NOMO-1 (cell line): ENCODE results near the gene ANKRD37.

Experiments
- DNase-seq, 2 experiments: peaks; one replicate each; lab custom pipeline; 2025; ENCODE audit not compliant: unreplicated experiment in 2 of 2; lab: John Stamatoyannopoulos, UW

The ANKRD37 gene

DNA sequence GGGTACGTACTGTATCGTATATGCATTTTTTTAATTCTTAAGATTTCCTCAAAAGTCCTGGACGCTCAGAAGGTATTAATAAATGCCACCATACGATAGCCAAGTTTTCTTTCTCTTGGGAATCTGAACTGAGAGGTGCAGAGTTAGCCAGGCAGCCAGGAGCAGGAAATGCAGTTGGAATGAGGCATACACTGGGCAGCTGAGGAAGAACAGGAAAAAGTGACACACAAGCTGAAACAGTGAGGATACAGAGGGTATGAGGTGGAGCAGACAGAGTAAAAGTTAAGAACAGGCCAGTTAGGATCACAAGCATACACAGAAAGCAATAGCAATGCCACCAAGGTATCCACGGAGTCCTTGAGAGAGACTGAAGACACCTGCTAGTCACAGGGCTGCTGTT lies 15.8 kb downstream of the ANKRD37 start:
- no peak for DNase-seq

DNA sequence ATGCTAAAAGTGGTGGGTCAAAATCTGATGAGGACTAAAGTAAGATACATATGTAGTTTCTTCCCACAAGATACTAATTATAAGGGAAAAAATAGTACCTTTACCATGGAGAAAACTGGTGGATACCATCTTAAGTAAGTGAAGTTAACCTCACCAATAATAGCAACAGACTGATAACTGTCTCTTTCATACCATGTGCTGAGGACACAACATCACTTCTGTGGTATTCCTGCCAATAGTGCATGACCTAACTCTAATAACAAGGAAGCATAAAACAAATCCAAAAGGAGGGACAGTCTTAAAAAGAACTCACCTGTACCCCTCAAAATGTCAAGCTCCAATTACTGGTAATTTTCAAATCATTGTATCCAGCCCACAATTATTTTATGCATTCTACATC lies 20.3 kb downstream of the ANKRD37 start:
- no peak for DNase-seq

DNA sequence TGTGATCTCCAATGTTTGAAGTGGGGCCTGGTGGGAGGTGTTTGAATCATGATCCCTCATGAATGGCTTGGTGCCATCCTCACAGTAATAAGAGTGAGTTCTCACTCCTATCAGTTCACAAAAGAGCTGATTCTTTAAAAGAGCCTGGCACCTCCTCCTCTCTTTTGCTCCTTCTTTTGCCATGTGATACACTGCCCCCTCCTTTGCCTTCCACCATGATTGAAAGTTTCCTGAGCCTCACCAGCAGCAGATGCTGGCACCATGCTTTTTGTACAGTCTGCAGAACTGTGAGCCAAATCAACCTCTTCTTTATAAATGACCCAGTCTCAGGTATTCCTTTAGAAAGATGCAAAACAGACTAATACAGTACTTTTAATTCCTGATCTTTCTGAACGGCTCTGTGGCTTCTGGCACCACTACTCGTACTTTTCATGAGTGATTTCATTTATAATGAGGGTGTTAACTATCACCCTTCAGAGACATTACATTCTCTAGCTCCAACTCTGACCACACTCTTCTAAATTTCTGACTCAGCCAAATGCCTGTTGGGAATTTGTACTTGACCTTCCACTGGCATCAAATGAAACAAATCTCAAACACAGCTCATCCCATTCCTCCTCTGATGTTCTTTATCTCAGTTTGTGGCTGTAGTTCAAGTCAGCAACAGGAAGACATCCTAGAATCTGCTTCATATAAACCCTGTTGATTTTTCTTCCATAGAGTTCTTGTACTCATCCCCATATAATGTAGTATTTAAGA lies 24.9 kb downstream of the ANKRD37 start:
- no peak for DNase-seq

DNA sequence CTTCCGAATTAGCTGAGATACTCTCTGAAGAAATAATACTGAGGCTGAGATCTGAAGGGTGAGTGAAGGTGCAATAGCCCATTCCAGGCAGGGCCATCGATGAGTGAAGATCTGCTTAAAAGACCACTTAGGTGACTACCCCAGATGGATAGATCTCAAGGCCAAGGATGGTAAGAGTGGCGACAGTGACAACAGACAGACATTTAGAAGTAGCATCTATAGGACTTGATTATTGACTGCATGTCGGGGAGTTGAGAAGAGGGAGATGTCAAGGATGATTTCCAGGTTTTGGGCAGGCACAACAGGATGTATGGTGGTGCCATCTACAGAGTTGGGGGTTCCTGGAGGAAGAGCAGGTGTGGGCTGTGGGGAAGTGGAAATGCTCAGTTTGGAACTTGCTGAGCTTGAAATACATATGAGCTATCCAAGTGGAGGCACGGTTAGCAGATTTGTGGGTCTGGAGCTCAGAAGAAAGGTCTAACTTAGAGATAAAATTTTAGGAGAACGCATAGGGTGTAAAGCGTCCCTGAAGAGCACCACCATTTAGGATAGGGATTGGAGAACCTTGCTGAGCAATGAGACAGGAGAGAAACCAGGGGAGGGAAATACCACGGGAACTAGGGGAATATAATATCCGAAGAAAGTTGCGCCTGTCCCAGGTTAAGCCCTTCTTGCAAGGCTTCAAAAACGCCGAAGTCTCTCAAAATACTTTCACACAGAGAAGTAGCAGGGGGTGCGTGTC lies 28.4 kb downstream of the ANKRD37 start:
- DNase-seq = peak; percentile 9 to 29

DNA sequence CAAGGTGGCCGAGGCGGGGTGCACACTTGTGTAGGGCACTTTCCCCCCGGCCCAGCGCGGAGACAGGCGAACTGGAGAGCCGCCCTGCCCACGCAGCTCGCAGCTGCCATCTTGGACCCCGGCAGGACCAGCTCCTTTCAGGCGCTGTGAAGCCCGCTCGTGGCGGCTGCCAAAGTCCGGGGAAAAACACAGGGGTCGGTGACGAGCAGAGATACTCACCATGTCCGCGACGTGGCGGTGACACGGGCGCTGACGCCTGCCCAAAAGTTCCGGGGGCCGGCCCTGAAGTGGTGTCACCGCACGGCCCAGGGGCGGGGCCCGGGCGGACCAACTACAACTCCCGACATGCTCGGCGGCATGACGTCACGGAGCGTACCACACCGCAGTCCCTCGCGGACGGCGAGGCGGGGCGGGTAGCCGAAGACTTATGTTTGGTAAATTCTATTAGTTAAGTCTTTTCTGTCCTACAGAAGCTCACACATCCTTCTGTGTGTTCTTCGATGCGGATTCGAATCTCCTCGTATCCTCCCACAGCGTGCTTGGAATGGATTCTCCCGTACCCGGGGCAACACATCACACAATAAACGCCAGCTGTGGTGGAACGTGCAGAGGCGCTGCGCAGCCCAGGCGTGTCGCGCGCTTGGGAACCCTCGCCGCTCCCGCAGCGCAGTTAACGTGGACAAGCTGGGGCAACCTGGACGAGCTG lies 29.2 kb downstream of the ANKRD37 start, which contains the start of gene UFSP2:
Gene UFSP2, minus strand, starts transcription at position 318 of the 706 bp plus-strand sequence. Its CDS starts 96 bp downstream, at position 222.
- DNase-seq = peak; percentile 72 to 86

DNA sequence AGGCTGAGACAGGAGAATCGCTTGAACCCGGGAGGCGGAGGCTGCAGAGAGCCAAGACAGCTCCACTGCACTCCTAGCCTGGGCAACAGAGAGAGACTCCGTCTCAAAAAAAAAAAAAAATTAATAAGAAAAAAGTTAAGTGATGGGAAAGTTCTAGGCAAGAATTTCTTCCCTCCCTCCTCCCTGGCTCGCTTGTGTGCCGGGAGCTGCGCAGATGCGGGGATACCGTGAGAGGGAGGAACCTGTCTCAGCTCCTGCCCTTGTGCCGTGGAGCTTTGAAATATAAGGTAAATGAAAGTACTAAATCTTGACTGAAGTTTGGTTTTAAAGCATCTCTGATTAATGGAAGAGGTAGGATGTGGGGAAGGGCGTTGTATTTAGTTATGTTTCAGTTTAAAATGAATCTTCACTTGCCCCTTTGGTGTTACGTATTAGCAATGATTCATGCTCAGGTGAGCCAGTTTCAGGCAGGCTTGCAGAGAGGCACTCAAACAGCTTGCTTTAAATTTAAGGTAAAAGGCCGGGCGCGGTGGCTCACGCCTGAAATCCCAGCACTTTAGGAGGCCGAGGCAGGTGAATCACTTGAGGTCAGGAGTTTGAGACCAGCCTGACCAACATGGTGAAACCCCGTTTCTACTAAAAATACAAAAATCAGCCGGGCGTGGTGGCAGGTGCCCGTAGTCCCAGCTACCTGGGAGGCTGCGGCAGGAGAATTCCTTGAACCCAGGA lies 30.5 kb downstream of the ANKRD37 start:
- DNase-seq = no peak

DNA sequence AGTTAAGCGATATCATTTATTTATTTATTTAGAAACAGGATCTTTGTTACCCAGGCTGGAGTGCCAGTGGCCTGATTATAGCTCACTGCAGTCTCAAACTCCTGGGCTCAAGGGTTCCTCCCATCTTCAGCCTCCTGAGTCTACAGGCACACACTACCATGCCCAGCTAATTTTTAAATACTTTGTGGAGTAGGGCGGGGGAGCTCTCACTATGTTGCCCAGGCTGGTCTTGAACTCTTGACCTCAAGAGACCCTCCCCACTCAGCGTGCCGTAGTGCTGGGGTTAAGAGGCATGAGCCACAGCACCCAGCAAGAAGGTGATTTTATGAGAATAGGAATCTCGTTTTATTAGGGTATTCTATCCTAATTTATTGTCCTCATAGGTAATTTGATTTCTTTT lies 33.0 kb downstream of the ANKRD37 start:
- no peak for DNase-seq

DNA sequence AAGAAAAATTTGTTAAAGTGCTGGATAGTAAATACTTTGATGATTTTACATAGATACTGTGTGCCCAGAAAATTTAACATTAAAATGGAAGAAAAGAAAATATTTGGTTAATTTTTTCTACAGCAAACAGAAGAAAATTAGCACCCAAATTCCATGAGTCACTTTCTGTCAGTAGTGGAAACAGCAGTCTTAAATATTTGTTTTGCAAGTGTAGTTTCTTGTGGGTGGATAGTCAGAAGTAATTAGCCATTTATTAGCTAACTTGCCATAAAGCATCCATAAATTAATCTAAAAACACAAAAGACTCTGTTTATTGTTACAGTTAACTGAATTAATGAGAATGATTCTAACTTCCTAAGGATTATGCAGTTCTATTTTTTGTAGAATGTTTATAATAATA lies 38.8 kb downstream of the ANKRD37 start:
- DNase-seq = no peak

DNA sequence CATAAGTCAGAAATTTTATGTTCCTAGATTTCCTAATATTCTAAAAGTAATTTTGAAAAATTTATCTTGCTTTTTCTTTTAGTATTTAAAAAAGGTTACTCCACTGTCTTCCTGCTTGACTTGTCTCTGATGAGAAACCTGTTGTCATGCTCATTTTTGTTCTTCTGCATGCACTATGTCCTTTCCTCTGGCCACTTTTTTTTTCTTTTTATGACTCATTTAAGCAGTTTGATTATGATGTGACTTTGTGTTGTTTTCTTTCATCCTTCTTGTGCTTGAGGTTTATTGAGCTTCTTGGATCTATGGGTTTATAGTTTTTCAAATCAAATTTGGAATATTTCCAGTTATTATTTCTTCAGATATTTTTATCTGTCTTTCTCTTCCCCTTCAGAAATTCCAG lies 41.2 kb downstream of the ANKRD37 start:
- DNase-seq = no peak

DNA sequence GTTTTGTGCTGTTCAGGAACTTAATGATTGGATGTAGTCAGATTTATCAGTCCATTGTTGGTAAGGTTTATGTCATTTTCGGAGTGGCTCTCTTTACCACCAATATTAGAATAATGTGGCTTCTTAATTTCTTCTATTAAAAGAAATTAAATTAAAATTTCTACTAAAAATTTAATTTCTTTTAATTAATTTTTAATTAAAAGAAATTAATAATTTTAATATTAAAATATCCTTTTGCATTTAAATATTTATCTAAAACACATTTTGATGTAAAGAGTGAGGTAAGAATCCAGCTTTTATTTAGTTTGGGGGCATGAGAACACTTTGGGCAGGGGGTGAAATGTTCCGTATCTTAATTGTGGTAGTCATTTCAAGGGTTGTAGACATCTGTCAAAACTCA lies 44.8 kb downstream of the ANKRD37 start:
- DNase-seq = no peak

DNA sequence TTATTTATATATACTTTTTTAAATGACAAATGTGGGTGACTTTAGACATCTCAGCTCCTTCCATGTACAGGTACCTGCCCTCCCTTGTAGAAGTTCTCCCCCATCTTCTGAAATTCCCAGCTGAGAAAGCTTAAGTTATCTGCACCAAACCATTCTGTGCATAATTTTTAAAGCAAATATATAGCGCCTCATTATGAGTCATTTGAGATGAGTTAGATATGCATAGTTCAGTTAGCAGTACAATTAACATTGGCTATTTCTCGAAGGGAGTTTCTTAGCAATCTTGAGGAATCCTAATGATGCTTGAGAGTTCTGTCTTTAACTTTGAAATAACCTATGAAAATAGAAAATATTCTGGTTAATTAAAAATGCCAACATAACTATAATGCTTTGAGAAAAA lies 48.6 kb downstream of the ANKRD37 start:
- DNase-seq = no peak
